ENCODE results near the gene ANKRD13D.

- TF ChIP-seq CTCF (IDR thresholded peaks at IDR 0.05 in 4 of 5, conservative IDR thresholded peaks at IDR 0.05 in 1 of 5): peak; percentile 97 to 100 (median 99)
- peak; percentile 48 to 61 for TF ChIP-seq POLR2A (IDR thresholded peaks at IDR 0.05)
Measured at GRCh38 chr11:67317205-67317887, 28.2 kb downstream of the ANKRD13D start.

Measured in gastrocnemius medialis (tissue), 4 donors.